Activated CD4-positive, alpha-beta T cell treated with anti-CD3 and anti-CD28 coated beads for 1 hour (primary cell): Measurements from ENCODE around the gene SLC8A3.

Experiments used
- DNase-seq: peaks from one replicate; pipeline ENCODE4 v3.0.0-alpha.2; 2020

SLC8A3 gene

DNA sequence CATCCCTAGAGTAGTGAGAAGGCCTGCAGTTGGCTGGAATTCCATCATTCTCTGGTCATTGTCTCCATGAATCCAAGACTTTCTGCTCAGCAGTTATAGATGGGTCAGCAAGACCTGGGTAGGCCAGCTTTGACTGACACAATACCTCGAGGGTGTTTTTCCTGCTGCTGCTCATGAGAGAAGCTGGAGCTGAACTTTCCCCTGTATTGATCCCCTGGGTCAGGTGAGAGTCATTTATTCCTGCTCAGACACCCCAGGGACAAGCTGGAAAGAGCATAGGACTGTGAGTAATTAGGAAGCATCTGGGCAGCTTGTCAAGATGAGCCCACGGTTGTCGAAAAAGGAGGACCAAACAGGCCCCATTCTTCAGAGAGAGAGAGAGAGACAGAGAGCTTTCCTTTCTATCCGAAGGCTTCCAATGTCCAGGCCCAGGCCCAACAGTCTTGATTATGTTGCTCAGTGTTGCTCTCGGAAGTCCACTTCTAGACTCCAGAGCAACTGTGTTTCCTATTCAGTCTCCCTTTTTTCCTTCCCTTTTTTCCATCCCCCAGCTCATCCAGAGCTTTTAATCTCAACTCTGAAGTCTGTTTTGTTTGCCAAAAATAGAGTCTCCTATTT, 131.1 kb downstream of the SLC8A3 start:
- DNase-seq, result no peak

DNA sequence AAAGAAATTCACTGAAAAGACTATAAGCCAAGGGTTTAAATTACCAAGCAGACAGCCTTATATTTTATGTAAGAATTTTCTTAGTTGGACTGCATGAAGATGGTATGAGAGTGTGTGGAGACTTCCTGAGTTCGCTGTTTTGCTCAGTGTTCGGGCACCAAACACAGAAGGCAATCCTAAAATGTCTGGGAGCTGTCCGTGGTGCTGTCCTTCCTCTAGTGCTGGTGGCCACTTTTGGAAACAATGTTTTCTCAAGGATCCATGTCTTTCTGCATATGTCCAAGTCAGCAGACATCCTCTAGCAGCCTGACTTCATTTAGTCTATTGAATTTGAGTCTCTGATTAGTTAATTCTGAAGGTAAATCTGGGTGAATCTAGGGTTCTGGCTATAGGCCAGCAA, 135.8 kb downstream of the SLC8A3 start:
- no peak for DNase-seq

DNA sequence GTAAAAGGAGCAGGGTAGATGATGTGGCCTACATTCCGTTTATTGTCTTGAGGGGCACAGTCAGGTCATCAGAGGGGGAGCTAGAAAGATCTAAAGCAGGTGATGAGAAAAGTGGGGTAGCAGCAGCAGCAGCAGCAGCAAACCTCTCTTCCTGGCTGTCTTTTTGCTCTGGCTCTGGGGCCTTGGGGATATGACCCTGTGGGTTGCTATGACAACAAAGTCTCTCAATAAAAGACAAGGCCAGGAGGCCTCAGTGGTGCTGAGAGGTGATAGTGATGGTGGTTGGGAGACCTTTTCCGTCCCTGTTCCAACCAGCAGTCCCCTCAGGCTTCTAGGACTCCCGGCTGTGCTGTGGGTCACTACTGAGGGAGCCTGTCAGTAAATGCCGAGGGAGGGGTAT, 138.6 kb downstream of the SLC8A3 start:
- DNase-seq, result no peak

DNA sequence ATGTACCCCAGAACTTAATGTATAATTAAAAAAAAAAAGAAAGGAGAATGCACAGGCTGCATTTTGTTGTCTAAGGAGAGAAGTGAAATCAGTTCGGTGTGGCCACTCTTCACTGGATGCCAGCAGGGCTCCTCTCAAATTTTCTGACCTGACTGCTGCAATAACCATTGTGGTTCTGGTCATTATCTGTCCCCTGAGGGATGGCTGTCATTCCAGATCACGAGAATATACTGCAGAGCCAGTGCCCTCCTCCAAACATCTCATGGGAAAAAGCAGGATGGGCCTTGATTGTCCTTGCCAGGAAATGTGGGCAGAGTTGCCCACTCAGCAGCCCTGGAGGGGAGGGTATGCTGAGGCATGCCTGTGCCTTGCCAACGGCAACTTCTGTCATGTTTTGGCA, 139.1 kb downstream of the SLC8A3 start:
- DNase-seq, result no peak

DNA sequence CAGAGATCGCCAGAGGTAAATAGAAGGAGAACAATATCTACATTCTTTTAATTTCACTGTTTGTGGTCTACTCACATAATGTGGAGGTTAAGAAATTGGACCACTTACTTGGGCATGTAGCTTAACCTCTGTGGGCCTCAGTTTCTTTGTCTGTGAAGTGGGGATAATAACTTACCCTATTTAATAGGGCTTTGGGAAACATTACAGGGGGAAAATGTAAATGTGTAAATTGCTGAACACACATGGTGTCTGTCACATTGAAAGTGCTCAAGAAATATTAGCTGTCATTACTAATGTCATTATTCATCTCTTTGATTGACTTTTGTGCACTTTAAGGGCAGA, 140.5 kb downstream of the SLC8A3 start:
- no peak for DNase-seq

DNA sequence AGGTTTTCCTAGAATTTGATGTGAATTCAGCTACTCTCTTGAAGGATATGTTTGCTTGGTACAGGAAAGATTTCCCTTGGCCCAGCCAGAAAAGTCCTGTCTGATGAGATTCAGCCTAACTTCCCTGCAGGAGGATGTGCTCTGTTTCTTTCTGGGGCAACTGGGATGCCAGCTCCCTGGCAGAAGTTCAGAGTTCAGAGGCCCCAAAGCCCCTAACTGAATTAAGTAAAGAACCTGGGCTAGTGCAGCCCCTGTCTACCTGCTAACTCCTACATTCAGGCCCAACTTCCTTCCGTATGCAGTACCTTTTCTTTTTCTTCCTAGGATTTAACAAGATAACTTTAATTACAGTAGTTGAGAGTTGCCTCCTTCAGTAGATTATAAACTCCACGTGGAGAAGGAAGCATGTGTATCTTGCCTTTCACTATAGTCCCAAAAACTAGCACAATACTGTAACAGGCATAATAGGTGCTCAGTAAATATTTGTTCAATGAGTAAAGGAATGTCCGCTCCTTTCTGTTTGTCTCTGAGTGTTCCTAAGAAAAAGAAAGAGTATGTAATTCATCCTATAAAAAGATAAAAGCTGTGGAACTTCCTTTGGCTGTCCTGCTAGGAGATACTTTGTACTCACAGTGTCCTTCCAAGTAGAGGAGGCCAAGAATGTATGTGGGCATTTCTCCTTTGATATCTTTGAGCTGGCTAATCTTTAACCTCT, 141.0 kb downstream of the SLC8A3 start:
- DNase-seq, result no peak

DNA sequence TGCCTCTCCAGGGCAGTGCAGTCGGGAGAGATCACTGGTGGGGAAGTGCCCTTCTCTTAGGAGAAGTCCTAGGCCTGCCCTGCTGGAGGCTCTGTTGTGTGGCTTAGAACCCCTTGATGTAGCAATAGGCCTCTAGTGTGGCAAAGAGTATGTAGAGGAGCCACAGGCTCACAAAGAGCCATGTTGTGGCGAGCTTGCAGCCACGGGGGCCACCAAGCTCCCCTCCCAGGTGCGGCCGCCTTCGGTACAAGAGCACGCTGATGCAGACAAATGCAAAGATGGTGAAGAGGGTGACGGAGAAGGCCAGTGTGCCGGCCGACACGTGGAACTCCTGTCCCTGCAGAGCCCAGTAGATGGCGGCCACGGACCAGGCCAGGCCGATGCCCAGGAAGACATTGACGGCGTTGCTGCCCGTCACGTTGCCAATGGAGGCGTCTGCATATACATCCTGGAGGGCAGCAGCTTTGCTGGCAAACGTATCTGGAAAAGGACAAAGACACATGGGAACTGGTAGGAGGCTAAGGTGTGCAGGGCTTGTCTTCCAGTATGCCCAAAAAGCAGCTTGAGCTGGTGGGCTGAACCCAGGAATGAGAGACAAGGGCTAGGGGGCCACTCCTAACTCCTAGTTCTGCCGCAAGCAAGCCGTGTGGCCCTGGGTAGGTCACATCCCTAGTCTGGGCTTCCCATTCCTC, 142.8 kb downstream of the SLC8A3 start:
- DNase-seq, result no peak

DNA sequence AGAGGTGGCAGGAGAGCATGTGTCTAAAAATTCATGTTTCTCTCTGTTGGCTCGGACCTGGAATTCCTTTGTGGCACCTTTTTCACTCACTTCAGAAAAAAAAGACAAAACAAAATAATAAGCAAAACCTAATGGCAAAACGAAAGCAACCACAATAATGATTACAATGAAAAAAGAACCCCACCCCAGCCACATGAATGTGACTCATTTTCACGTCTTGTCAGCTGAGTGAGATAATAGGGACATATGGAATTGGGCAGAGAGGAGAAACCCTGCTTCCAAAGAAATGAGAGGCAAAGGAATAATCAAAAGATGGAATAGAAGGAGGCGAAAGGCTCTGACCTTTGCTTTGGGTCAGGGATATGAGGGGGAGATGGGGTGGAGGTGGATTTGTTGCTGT, 143.4 kb downstream of the SLC8A3 start:
- no peak for DNase-seq

DNA sequence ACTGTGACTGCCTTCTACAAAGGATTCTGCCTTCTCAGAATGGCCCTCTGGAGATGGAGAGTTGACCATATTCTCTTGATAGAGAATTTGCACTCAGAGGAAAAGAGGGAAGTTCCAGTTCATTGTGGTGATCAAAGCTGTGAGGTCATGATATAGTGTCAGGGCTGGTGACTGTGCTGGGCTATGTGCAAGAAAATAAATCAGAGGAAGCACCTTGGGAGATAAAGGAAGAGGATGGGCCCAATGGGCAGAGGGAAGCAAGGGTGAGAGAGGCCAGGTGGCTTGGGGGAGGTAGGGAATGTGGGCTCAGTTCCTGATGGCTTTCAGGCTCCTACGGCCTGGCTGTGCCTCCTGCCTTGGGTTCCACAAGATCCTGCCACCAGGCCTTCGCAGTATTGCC, 145.8 kb downstream of the SLC8A3 start:
- DNase-seq, result no peak

DNA sequence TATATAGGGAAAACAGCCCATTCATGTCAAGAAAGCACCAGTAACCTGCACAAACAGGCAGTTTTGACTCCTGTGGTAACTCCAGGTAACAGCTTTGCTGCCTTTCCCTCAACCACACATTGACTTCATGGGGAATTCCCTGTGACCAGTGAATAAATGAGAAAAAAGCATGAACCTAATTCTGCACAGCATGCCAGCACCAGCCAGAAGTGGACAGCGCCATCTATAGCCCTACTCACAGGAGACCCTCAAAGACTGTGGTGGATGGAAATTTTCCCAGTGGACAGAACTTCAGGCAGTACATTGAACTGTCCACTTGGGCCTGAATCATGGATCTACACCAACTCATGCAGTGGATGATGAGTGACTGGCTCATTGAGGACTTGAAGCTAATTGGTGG, 152.1 kb downstream of the SLC8A3 start:
- DNase-seq, result no peak

DNA sequence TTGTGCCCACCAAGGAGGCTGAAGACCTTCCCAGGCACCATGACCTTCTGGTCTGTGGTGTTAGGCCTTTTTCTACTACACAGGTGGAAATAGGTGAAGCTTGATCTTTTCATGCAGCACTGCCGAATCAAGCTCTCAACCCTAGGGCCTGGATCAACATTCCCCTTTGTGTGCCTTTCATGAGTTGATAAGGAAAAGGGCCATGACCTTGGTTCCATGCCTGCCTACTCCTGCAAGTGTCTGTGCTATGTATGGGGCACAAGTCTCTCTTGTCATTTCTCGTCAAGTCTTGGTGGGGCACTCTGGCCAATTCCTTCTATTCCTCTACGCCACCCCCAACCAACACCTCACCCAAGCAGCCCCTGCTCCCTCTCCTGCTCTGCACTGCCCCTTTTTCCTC, 154.5 kb downstream of the SLC8A3 start:
- DNase-seq, result no peak

DNA sequence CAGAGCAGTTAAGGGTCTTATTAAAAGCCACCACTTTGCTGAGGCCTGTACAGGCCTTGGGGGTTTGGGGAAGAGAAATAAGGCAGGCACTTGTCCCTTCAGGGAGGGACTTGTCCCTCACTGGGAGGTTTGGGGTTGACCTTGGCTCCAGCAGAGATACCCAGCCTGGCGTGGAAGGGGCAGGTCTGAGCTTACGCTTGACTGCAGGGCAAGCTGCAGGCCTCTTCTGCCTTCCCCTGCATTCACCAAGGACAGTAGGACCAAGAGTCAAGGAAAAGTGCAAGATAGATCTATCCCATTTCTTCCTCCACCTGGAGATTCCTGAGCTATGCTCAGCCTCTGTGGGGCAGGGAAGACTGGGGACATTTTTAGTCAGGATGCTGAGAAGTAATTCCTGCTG, 155.2 kb downstream of the SLC8A3 start:
- no peak for DNase-seq

DNA sequence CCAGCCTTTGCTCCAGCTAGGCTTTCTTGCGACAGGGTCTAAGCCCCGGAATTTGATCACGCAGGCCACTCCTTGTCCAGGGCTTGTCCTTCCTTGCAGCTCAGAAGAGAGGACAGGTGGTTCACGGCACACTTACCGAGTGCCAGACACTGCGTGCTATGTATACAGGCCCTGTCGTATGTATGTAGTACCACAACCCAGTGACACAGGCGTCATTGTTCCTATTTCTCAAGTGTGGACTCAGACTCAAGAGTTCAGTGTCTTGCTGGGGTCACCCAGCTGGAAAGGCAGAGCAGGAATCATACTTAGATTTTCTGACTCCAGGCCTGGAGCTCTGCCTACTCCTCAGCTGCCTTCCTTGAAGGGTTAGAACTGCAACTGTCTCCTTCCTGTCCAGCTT, 155.6 kb downstream of the SLC8A3 start:
- no peak for DNase-seq

DNA sequence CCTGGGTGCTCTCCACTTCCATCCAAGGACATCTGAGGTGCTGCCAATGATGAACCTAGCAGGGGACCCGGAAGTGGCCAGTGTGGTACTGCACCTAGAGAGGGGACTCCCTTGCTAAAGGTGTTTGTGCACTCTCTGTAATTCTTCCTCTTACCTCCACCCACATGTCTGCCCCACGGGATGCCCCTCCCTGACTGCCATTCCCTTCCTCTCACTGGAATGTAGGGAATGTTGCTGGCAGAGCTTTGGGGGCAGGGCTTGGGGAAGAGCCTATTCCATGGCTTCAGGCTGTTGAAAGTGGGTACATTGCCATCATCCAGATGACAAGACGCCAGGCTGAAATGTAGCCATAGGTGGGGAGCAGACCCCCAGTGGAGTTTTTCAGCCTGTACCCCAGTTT, 156.3 kb downstream of the SLC8A3 start:
- DNase-seq, result no peak

DNA sequence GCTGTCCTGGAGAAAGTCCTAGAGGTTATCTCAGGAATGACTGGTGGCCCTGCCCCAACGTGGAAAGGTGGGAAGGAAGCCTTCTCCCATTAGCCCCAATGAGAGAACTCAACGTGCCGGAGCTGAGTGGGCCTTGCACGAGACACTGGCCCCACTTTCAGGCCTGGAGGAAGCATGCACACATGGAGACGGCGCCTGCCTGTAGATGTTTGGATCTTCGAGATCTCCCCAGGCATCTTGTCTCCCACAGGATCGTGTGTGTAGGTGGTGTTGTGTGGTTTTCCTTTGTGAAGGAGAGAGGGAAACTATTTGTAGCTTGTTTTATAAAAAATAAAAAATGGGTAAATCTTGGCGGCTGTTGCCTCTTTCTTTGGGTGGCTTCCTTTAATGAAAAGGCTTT, 156.7 kb downstream of the SLC8A3 start:
- DNase-seq, result no peak

DNA sequence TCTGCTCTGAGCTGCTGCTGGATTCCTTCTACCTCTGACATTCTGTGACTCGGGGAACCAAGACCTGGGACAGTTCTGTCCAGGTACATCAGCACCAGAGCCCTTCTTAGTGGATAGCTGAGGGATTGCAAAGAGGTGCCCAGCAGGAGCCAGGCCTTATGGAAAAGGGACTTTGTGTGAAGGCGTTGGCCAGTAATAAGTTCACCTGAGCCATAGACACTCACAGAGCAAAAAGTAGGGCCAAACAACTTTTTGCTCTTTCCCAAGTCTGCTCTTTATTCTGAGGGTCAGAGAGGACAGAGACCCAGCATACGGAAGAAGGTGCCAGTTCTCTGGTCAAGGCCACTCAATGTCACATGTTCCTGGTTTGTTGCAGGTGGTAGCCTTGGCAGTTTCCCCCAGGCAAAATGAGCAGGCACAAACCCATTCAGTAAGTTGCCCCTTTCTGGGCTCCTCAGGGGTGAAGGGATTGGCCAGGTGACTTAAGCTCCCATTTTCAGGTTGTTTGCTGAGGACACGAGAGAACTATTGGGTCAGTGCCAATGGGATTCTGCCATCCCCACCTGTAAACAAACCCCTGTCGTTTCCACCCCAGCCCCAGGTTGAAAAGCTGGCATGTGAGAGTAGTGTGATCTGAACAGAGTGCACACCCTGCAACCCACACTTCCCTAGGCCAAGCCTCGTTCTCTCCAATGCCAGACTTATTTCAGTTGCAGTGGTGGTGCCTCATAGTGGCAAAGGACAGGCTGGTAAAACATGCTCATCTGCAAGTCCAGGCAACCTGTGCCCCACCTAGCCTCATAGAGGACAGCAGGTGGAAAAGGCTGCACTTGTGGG, 159.2 kb downstream of the SLC8A3 start:
- DNase-seq, result no peak

DNA sequence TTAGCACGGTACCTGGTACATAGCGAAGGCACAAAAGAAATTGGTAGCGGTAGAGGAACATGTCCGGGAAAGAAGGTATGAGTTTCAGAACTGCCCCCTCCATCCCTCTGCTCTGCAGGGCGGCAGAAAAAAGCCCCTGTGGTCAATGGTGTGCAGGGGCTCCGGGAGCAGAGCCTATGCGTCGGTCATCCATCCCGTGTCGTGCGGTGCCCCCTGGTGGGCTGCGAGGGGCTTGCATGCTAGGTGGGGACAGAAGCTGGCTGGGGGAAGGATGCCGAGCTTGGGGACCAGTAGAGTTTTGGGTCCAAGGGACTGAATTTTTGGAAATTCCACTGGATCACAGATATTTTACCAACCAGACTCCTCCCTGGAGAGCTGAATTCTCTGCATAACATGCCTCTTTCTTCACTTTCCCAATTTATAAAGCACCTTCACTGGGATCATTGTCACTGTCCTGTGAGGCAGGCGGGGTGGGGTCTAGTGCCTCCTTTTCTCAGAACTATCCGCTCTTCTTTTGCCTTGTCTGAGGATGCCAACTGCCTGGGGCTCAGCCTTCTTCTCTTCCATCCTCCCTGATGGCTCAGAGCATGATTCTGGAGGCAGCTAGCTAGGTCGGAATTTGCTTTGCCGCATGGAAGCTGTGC, 160.8 kb downstream of the SLC8A3 start:
- peak; percentile 28 for DNase-seq

DNA sequence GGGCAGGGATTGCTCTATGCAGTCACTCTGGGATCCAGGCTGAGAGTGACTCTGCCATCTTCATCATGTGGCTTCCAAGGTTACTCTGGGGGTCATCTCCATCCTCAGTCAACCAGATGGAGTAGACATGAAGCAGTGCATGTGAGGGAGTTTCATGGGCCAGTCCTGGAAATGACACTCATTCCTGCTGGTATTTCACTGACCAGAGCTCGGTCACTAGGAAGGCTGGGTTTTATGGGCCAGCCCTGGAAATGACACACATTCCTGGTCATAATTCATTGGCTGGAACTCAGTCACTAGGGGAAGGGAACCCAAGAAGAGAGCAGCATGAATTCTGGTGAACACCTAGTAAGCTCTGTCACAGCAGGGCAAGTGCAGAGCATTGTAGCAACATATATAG, 164.9 kb downstream of the SLC8A3 start:
- no peak for DNase-seq

DNA sequence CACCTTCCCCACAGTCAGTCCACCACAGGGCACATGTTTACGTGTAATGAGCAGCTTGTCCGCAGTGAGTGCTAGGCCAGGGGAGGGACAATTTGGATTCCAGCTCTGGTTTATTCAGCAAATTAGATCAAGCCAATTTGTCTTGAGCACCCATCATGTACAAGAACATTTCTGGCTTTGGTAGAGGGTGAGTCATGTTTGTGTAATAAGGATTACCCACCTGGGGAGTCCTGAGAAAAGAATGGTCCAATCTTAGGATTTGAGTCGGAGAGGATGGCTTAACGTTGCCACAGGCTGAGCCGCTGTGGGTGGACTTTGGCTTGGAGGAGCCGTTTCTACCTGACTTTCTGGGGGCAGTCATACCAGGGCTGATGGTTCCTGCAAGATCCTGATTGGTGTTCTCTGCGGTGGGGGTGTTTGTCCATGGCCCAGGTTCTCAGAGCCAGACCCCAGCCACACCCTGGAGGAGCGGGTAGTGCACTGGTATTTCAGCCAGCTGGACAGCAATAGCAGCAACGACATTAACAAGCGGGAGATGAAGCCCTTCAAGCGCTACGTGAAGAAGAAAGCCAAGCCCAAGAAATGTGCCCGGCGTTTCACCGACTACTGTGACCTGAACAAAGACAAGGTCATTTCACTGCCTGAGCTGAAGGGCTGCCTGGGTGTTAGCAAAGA, 165.8 kb downstream of the SLC8A3 start:
- no peak for DNase-seq

DNA sequence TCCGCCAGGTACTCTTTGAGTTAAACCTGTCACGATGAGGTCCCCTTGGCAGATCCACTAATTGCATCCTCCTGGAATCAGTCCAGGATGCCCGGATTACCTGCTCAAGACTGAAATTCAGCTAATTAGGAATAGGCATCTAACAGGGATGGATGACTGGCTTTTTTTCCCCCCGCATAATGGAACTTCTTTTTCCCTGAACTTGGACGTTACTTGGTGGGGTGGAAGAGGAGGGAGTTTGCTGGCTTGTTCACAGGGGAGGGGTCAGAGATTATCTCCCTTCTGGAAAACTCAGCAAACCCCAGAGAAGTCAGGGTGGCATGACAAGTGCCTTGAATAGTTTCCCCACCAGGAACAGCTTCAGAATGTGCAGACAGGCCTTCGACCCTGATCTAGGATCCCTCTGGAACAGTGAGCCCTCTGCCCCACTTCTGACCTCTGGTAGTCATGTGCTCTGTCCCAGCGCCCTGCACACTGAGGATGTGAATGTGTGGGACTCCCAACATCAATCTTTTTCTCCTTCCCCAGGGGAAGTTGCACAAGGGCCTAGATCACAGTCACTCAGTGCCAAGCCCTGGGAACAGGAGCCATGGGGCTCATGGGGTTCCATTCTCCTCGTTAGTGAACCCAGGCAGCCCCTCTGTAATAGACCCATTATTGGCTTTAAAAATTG, 167.1 kb downstream of the SLC8A3 start:
- DNase-seq, result no peak

DNA sequence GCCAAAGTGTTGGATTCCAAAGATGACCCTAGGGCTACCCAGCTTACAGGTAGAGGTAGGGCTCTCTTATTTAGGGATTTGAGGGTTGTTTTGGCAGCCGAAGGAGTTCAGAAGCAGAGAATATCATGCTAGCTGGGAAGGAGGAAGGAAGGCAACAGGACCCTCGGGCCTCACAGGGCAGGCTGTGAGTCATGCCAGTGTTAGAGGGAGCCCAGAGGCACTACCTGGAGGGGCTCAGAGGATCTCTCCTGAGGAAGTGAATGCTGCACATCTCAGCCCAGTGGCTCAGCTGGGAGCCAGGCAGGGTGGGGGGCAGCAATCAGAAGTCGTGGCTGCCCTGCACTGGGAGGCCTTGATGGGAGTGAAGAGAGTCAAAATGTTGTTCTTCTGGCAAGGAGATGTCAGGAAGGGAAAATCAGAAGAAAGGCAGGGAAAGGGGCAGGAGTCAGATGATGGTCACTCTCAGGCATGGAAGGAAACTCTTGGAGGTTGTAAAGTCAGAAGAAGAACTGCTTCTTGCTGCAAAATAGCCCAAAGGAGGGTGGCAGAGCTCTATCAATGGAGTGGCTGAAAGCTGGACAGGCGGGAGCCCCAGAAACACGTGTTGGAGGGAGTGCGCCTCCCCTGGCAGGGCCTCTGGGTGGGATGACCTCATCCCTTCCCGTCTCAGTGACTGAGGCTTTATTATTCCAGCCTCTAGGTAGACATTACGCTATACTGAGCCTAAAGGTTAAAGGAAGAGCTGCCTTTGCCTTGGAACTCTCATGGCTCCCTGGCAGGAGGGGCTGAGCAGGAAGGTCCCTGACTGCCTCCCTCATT, 168.2 kb downstream of the SLC8A3 start:
- DNase-seq, result no peak
